GM12873 (cell line): ENCODE measurements around the gene OSGIN1.

Source experiments
- CTCF ChIP-seq: IDR thresholded peaks from 2 replicates; pipeline ENCODE4 v1.5.1; 2012; ENCODE audit warnings: low read depth, mild to moderate bottlenecking, moderate library complexity, low read length, control low read depth; ENCODE audit not compliant: insufficient read depth; ENCODE audit errors: missing control alignments

The OSGIN1 gene

DNA sequence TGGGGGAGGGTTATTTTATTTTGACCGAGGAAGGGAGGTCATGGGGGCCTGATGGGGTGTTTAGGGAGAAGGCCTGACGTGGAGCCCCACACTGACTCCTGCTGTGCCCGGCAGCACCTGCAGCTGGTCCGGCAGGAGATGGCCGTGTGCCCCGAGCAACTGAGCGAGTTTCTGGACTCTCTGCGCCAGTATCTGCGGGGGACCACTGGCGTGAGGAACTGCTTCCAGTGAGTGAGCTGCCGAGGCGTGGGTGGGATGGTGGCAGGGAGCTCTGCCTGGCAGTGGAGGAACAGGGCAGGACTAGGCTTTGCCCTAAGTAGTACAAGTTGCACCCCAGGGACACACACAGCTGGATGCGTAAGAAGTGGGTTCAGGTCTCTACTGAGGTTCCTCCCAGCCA lies 45.1 kb downstream of the OSGIN1 start:
- no peak for TF ChIP-seq CTCF

DNA sequence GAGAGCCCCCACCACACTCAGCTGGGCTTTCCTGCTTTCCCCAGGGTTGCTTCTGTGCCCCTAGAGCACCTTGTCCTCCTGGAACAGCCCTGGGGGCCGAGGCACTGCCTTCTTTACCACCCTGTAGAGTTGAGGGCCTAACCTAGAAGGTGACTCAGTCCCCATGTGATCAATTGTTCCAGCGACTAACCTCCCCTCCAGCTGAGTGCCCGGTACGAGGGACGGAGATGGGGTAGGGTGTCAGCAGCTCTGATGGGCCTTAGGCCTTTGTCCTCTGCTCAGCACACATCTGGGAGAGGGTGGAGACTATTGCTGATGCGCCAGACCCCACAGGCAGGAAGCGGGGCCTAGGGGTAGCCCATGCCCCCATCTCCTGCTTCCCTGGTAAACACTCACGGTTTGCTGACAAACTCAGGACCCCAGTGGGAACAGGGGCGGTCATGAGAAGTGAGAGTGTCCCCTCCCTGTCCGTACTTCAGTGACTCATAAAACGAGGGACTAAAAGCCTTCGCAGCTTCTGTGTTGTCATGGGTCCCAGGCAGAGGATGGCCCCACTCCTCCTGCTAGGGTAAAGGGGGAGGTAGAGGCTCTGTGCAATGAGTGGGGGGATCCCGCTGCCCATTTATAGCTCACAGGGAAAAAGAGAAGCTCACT lies 48.1 kb downstream of the OSGIN1 start:
- no peak for TF ChIP-seq CTCF

DNA sequence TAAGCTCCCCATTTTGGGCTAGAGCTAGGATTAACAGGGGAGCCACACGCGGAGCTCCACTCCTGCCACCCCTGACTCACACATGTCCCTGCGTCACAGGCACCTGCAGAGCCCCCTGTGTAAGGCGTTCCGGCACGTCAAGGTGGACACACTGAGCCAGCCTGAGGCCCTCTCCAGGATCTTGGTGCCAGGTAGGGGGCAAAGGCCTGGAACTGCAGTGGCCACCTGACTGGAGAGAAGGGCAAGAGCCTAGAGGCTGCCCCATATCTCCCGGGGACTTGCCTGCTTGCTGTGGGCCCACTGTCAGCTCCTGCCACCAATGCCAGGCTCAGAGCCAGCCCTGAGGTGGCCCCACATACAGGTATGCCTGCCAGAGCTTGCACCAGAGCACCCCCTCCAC lies 48.7 kb downstream of the OSGIN1 start:
- no peak for TF ChIP-seq CTCF

DNA sequence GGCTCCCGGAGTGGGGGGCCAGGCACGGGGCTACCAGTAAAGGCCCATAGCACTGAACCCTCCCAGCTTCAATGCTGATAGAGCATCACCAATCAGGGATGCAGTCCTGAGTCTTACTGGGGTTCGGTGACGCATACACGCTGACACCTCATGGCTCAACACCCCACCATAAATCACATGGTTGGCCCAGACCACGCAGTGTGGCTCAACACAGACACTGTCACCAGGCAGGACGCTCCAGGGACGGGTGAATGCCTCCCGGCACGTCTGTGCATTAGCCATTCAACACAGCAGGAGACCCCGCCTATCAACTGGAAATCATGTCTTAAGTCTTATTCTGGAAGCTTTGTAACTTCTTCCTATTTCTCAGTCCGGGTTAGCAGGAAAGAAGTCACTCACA lies 50.0 kb downstream of the OSGIN1 start:
- no peak for TF ChIP-seq CTCF

GRCh38 chr16:84004442-84004841 lies 51.4 kb downstream of the OSGIN1 start:
- no peak for TF ChIP-seq CTCF

DNA sequence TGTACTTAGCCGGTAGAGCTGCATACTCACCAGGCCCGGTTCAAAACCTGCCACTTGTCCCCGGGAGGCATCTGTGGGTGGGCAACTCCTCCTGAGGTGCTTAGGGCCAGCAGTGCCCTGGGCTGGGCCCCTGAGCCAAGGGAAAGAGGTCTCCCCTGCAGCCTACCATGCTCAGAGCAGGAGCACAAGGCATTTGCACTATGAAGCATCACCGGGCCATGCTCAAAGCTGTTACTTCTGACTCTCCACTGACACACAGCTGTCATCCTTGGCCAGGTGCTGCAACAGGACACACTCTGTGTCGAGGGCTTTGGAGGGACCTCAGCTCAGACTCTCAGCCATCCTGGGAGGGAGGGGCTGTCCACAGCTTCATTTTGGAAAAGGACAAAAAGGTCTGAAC lies 52.4 kb downstream of the OSGIN1 start:
- TF ChIP-seq CTCF: no peak

DNA sequence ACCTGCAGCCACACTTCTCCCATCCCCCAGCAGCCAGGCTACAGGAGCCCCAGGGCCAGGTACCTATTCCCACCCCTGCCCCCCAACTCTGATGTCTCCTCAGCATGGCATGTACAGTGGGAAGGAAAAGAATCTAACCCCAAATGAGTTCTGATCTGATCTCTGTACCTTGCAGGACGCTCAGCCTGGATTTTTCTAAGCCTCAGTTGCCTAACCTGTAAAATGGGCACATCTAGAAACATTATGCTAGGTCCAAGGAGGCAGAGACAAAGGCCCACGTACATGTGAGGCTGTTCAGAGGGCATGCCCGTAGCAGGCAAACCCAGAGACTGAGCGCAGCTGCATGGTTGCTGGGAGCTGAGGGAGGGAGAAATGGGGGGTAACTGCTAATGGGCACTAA lies 54.5 kb downstream of the OSGIN1 start:
- TF ChIP-seq CTCF: no peak
